ENCODE data around the gene AR. TPM values are rescaled to one million over a fixed set of nuclear protein-coding genes. Genes with fewer than 3 reads are reported as not detected.

AR gene
- total RNA-seq, 1 donor from 2014 or later: 7.2 TPM

DNA sequence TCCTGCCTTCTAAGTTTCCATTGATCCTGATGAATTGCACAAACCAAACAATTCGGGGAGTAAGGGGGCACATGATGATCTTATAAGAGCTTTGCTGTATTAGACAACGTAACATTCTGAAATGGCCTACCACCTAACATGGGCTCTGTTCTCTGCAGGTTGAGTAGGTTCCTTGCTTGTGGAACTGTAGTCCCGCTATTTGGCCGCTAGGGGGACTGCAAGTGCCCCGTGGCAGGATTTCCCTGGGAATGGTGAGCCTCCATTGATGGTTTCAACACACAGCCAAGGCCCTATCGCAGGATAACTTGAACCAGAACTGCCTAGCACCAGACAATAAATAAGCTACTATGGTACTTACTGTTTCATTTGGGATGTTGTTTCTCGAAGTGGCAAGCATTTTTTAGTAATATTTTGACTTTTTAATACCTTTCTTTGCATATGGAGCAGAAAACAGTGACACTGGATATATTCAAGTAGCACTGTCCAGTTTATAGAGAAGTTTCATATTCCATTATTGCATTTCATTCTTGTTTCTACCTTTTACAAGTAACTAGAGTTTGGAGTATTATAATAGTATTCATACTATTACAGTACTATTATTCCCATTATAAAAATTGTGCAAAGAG, 11.9 kb downstream of the AR start:
- Mint-ChIP-seq H3K4me1 (no peaks in the 10 kb centered on the region), H3K9me3 (peaks cover 36% of the 10 kb centered on the region), H3K27me3 (ENCODE audit: low read depth) (no peaks in the 10 kb centered on the region), H3K36me3 (peaks cover 2% of the 10 kb centered on the region), H3K4me3 (no peak overlapping the region), H3K27ac (no peak overlapping the region)
- no peak for DNase-seq (ENCODE audit: low spot score in 2 of 2, unreplicated experiment in 2 of 2)
- TF ChIP-seq, protein P1, sequence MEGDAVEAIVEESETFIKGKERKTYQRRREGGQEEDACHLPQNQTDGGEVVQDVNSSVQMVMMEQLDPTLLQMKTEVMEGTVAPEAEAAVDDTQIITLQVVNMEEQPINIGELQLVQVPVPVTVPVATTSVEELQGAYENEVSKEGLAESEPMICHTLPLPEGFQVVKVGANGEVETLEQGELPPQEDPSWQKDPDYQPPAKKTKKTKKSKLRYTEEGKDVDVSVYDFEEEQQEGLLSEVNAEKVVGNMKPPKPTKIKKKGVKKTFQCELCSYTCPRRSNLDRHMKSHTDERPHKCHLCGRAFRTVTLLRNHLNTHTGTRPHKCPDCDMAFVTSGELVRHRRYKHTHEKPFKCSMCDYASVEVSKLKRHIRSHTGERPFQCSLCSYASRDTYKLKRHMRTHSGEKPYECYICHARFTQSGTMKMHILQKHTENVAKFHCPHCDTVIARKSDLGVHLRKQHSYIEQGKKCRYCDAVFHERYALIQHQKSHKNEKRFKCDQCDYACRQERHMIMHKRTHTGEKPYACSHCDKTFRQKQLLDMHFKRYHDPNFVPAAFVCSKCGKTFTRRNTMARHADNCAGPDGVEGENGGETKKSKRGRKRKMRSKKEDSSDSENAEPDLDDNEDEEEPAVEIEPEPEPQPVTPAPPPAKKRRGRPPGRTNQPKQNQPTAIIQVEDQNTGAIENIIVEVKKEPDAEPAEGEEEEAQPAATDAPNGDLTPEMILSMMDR (IDR thresholded peaks at IDR 0.05; ENCODE audit: unreplicated experiment): peak; percentile 64

- no peaks in the 10 kb centered on the region for H3K4me1 Mint-ChIP-seq
- TF ChIP-seq, protein P1 (IDR thresholded peaks at IDR 0.05; ENCODE audit: unreplicated experiment): no peak
- H3K4me3 Mint-ChIP-seq: no peak overlapping the region
- no peak overlapping the region for H3K27ac Mint-ChIP-seq
- H3K9me3 Mint-ChIP-seq: peaks cover 17% of the 10 kb centered on the region
- no peak for DNase-seq (ENCODE audit: low spot score in 2 of 2, unreplicated experiment in 2 of 2)
- no peaks in the 10 kb centered on the region for H3K27me3 Mint-ChIP-seq (ENCODE audit: low read depth)
- H3K36me3 Mint-ChIP-seq: no peaks in the 10 kb centered on the region
Observed at GRCh38 chrX:67558267-67558666, 14.4 kb downstream of the AR start.

DNA sequence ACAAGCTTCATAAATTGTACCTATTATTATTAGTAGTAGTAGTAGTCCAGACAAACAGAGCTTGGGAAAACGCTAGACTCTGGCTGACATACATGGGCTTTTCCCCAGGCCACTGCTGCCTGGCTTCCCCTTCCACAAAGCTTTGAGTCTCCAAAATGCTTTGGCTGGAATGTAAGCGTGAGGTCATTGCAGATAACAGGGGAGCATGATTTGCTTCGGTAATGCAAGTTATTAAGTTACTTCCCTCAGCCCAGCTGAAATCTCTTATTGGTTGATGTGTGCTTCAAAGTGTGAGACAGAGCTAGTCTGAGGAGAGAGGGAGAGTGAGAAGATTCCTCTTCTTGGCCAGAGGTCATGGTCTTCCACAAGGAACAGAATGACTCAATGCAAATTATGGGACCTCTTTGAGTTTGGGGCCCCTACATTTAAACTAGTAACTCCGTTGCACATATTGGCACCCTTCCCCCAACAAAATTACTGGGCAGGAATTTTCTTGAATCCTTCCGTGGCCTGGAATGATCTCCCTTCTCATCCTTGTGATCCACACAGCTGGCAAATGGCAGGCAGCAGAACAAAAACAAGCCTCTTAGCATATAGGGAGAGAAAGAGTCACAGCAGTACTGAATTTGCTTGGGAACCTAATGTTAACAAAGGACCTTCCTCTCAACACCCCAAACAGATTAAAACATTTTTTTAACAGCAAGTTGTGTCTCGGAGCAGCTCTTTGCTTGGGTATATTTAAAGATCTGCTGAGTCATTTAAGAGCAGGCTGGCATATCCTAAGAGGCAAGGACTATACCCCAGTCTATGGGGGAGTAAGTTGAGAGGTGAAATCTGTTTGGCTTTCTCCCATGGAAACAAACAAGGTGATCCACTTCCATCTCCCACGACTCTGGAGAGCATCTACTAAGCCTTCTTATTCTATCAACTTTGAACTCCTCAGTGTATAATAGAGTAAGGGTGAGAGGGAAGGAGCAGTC, 19.9 kb downstream of the AR start:
- Mint-ChIP-seq H3K27me3 (ENCODE audit: low read depth) (no peaks in the 10 kb centered on the region), H3K4me1 (no peaks in the 10 kb centered on the region), H3K27ac (peak overlapping the region; percentile 21), H3K9me3 (peaks cover 12% of the 10 kb centered on the region), H3K4me3 (no peak overlapping the region), H3K36me3 (no peaks in the 10 kb centered on the region)
- no peak for DNase-seq (ENCODE audit: low spot score in 2 of 2, unreplicated experiment in 2 of 2)
- TF ChIP-seq, protein P1 (IDR thresholded peaks at IDR 0.05; ENCODE audit: unreplicated experiment): no peak

DNA sequence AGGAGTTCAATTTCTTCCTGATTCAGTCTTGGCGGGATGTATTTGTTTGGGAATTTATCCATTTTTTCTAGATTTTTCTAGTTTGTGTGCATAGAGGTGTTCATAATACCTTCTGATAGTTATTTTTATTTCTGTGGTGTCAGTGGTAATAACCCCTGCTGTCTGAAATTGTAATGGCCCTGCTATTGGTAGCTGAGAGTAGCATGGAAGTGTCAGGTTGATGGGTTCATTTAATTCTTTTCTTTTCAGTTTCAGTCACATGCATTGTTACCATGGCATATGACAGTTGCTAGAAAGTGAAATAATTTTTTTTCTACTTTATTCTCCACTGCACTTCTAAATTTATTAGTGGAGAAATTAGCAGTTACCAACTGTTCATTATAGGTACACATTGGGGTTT, 20.7 kb downstream of the AR start:
- Mint-ChIP-seq H3K9me3 (peaks cover 12% of the 10 kb centered on the region), H3K27me3 (ENCODE audit: low read depth) (no peaks in the 10 kb centered on the region), H3K36me3 (no peaks in the 10 kb centered on the region), H3K27ac (no peak overlapping the region), H3K4me1 (no peaks in the 10 kb centered on the region), H3K4me3 (no peak overlapping the region)
- no peak for DNase-seq (ENCODE audit: low spot score in 2 of 2, unreplicated experiment in 2 of 2)
- TF ChIP-seq, protein P1 (IDR thresholded peaks at IDR 0.05; ENCODE audit: unreplicated experiment): no peak

- Mint-ChIP-seq H3K9me3 (peaks cover 4% of the 10 kb centered on the region), H3K4me3 (no peak overlapping the region), H3K36me3 (no peaks in the 10 kb centered on the region), H3K4me1 (no peaks in the 10 kb centered on the region), H3K27ac (no peak overlapping the region), H3K27me3 (ENCODE audit: low read depth) (no peaks in the 10 kb centered on the region)
- no peak for DNase-seq (ENCODE audit: low spot score in 2 of 2, unreplicated experiment in 2 of 2)
- TF ChIP-seq, protein P1 (IDR thresholded peaks at IDR 0.05; ENCODE audit: unreplicated experiment): no peak
Observed at GRCh38 chrX:67568769-67569168, 24.9 kb downstream of the AR start.

Data from mesothelial cell of epicardium (in vitro differentiated cells).